ENCODE data around the gene PDE4D.

Gene PDE4D

GRCh38 chr5:59548807-59549357 lies 344.6 kb downstream of the PDE4D start:
- no peak overlapping the region for H3K9ac ChIP-seq
- H3K4me1 ChIP-seq, result no peaks in the 10 kb centered on the region
- H3K4me3 ChIP-seq, result no peak overlapping the region
- no peak overlapping the region for H3K27ac ChIP-seq
- no peak for TF ChIP-seq Cebpa-rat (IDR thresholded peaks at IDR 0.05)
- no peaks in the 10 kb centered on the region for H3K9me3 ChIP-seq
- no peaks in the 10 kb centered on the region for H3K36me3 ChIP-seq
- H4K20me1 ChIP-seq, result no peaks in the 10 kb centered on the region
- H3K27me3 ChIP-seq, result no peaks in the 10 kb centered on the region
- no peak overlapping the region for H3K4me2 ChIP-seq

- Histone ChIP-seq H3K4me2 (no peak overlapping the region), H3K4me1 (no peaks in the 10 kb centered on the region)
- TF ChIP-seq Cebpa-rat (IDR thresholded peaks at IDR 0.05), result no peak
Observed at GRCh38 chr5:59547731-59548130, 345.8 kb downstream of the PDE4D start.

GRCh38 chr5:59544573-59544972 lies 349.0 kb downstream of the PDE4D start:
- Histone ChIP-seq H3K4me1 (no peaks in the 10 kb centered on the region), H3K27ac (no peak overlapping the region), H3K9me3 (no peaks in the 10 kb centered on the region), H3K27me3 (no peaks in the 10 kb centered on the region), H3K9ac (no peak overlapping the region), H3K4me3 (no peak overlapping the region), H4K20me1 (no peaks in the 10 kb centered on the region), H3K4me2 (no peak overlapping the region), H3K36me3 (no peaks in the 10 kb centered on the region)
- TF ChIP-seq Cebpa-rat (IDR thresholded peaks at IDR 0.05), result no peak

More at GRCh38 chr5:59547731-59548130, 345.8 kb downstream of the PDE4D start:
- no peak overlapping the region for H3K27ac ChIP-seq
- H3K4me3 ChIP-seq, result no peak overlapping the region
- no peaks in the 10 kb centered on the region for H3K27me3 ChIP-seq
- H3K9me3 ChIP-seq, result no peaks in the 10 kb centered on the region
- H3K36me3 ChIP-seq, result no peaks in the 10 kb centered on the region
- H4K20me1 ChIP-seq, result no peaks in the 10 kb centered on the region
- no peak overlapping the region for H3K9ac ChIP-seq

GRCh38 chr5:59543821-59544442 lies 349.6 kb downstream of the PDE4D start:
- no peak overlapping the region for H3K4me3 ChIP-seq
- H3K36me3 ChIP-seq, result no peaks in the 10 kb centered on the region
- no peaks in the 10 kb centered on the region for H3K4me1 ChIP-seq
- H3K27me3 ChIP-seq, result no peaks in the 10 kb centered on the region
- H3K4me2 ChIP-seq, result no peak overlapping the region
- H3K9ac ChIP-seq, result no peak overlapping the region
- H4K20me1 ChIP-seq, result no peaks in the 10 kb centered on the region
- no peak for TF ChIP-seq Cebpa-rat (IDR thresholded peaks at IDR 0.05)
- no peaks in the 10 kb centered on the region for H3K9me3 ChIP-seq
- H3K27ac ChIP-seq, result no peak overlapping the region

GRCh38 chr5:59542851-59543820 lies 350.4 kb downstream of the PDE4D start:
- no peaks in the 10 kb centered on the region for H4K20me1 ChIP-seq
- H3K4me3 ChIP-seq, result no peak overlapping the region
- no peak overlapping the region for H3K4me2 ChIP-seq
- H3K27me3 ChIP-seq, result no peaks in the 10 kb centered on the region
- no peaks in the 10 kb centered on the region for H3K4me1 ChIP-seq
- no peak for TF ChIP-seq Cebpa-rat (IDR thresholded peaks at IDR 0.05)
- no peaks in the 10 kb centered on the region for H3K9me3 ChIP-seq
- H3K9ac ChIP-seq, result no peak overlapping the region
- no peaks in the 10 kb centered on the region for H3K36me3 ChIP-seq
- H3K27ac ChIP-seq, result no peak overlapping the region

GRCh38 chr5:59542306-59542705 lies 351.2 kb downstream of the PDE4D start:
- Histone ChIP-seq H3K27ac (no peak overlapping the region), H3K36me3 (no peaks in the 10 kb centered on the region), H3K4me2 (no peak overlapping the region), H4K20me1 (no peaks in the 10 kb centered on the region), H3K27me3 (no peaks in the 10 kb centered on the region), H3K9me3 (no peaks in the 10 kb centered on the region), H3K4me1 (no peaks in the 10 kb centered on the region), H3K9ac (no peak overlapping the region), H3K4me3 (no peak overlapping the region)
- no peak for TF ChIP-seq Cebpa-rat (IDR thresholded peaks at IDR 0.05)

GRCh38 chr5:59540366-59540765 lies 353.2 kb downstream of the PDE4D start:
- Histone ChIP-seq H3K9ac (no peak overlapping the region), H3K27ac (no peak overlapping the region), H3K36me3 (no peaks in the 10 kb centered on the region), H3K27me3 (no peaks in the 10 kb centered on the region), H4K20me1 (no peaks in the 10 kb centered on the region), H3K4me1 (no peaks in the 10 kb centered on the region), H3K4me2 (no peak overlapping the region), H3K9me3 (no peaks in the 10 kb centered on the region), H3K4me3 (no peak overlapping the region)
- TF ChIP-seq Cebpa-rat (IDR thresholded peaks at IDR 0.05), result no peak

GRCh38 chr5:59538750-59539121 lies 354.8 kb downstream of the PDE4D start:
- TF ChIP-seq Cebpa-rat (IDR thresholded peaks at IDR 0.05), result no peak
- Histone ChIP-seq H3K27me3 (no peaks in the 10 kb centered on the region), H3K4me2 (no peak overlapping the region), H3K9me3 (no peaks in the 10 kb centered on the region), H3K4me3 (no peak overlapping the region), H4K20me1 (no peaks in the 10 kb centered on the region), H3K36me3 (no peaks in the 10 kb centered on the region), H3K9ac (no peak overlapping the region), H3K4me1 (no peaks in the 10 kb centered on the region), H3K27ac (no peak overlapping the region)

GRCh38 chr5:59537961-59538749 lies 355.4 kb downstream of the PDE4D start:
- Histone ChIP-seq H3K27ac (no peak overlapping the region), H3K4me1 (no peaks in the 10 kb centered on the region), H4K20me1 (no peaks in the 10 kb centered on the region), H3K4me3 (no peak overlapping the region), H3K4me2 (no peak overlapping the region), H3K36me3 (no peaks in the 10 kb centered on the region), H3K27me3 (no peaks in the 10 kb centered on the region), H3K9me3 (no peaks in the 10 kb centered on the region), H3K9ac (no peak overlapping the region)
- TF ChIP-seq Cebpa-rat (IDR thresholded peaks at IDR 0.05), result no peak
